ENCODE measurements around the gene BRINP3.
"Not testable (repeated sequence)": the region's sequence is repeated elsewhere in the genome, so short reads cannot be mapped to it uniquely, and the experiment has no call there.

Gene BRINP3

DNA sequence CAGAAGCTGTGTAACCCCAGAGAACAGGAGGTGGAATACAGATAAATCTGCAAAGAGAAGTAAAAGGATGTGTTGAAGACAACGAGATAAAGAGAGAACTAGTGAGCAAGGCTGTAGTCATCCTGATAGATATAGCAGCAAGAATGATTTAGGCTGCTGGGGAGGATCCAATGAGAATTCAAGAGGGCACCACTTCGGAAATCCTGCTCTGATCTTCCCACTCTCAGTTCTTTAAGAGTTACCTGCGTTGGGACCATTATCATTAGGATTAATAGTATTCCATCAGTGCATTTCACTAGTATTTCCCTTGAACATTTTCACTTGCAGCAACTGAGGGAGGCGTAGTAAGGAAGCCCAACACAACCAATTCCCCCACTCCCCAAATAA lies at the start of gene BRINP3:
BRINP3 (minus strand) TSS at position 103 of the 387 bp plus-strand sequence.
- DNase-seq (ENCODE audit: low read depth, low spot score) = no peak

DNA sequence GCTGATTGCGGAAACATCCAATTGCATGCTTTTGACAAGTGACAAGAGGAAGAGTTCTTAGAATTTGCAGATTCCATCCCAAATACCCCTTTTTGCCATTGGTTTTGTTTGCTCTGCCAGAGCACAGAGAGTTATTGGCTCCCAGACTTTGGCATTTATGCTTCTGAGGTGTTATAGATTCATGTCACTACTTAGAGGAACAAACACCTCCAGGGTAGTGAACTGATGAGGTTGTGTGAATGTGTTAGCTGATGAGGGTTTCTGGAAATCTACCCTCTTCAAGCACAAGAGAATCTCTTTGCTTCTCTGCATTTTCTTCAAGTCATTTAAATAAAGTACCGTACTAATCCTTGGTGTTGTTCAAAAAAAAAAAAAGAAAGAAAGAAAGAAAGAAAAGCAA lies 33.9 kb upstream of the BRINP3 start:
- DNase-seq (ENCODE audit: low read depth, low spot score) = no peak

DNA sequence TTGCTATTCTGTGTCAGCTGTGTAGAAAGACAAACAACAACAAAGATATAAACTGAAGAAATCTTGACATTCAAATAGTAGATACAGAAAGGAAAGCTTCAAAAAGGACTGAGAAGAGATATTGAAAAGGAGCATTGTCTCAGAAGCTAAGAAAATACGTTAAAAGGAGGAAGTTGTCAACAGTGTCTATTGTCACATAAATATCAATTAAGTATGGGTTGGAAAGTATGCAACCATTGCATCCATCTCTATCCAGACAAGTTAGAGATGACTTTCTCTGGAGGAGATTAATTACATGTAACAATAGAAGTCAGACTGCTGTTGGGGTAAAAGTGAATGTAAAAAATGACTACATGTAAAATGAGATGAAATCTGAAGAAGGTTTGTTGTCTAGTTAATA lies 29.7 kb upstream of the BRINP3 start:
- DNase-seq (ENCODE audit: low read depth, low spot score) = no peak

DNA sequence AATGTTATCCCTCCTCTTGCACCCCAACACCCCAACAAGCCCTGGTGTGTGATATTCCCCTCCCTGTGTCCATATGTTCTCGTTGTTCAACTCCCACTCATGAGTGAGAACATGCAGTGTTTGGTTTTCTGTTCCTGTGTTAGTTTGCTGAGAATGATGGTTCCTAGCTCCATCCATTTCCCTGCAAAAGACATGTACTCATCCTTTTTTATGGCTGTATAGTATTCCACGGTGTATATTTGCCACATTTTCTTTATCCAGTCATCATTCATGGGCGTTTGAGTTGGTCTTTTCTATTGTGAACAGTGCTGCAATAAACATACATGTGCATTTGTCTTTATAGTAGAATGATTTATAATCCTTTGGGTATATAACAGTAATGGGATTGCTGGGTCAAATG lies 26.9 kb upstream of the BRINP3 start:
- DNase-seq (ENCODE audit: low read depth, low spot score) = not testable (repeated sequence)

DNA sequence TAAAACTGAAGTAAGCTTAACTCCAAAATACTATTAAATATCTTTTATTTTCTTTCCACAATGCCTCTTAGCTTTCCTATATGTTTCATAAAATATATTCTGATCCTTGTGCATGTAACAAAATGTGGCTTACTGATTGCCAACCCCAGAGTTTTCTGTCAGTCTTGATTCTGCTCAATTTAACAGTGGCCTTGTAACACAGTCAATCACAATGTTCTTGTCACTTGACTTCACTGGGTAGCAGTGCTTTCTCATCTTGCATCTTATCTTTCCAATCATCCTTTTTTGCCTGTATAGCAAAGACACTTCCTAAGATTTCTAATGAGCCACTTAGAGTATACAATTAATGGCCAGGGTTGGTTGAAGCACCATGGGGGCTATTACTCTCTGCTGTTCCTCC lies 19.9 kb upstream of the BRINP3 start:
- no peak for DNase-seq (ENCODE audit: low read depth, low spot score)

DNA sequence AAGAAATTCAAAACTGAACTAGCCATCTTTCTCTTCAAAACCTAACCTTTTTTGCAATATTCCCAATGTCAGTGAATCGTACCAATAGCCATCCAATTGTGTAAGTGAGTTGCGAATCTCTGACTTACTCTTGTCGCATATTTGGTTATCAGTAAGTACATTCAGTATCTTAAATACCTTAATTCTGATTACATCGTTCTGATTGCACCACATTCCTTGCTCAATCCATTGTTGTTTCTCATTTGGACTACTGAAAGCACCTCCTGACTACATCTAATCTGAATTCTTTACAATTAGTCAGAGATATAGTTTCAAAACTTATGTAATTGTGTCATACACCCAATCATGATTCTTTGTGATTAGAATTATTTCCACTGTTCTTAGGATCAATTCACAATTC lies 16.8 kb upstream of the BRINP3 start:
- no peak for DNase-seq (ENCODE audit: low read depth, low spot score)

DNA sequence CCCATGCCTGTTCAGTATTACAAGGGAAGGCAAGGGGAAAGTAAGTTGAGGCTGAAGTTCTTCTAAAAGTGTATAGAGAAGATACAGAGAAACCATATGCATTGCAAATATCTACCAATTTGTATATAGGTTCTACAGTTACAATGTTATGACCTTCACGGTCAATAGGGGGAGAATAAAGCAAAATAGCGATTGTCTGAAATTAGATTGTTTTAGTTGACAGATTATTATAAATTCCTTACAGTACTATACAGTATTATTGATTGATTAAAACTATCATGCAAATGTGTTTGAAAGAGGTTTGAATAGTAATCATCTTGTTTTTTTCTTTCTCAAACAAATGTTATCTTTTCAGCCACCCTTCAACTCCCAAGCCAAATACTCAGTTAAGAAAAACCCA lies 13.7 kb upstream of the BRINP3 start:
- no peak for DNase-seq (ENCODE audit: low read depth, low spot score)

DNA sequence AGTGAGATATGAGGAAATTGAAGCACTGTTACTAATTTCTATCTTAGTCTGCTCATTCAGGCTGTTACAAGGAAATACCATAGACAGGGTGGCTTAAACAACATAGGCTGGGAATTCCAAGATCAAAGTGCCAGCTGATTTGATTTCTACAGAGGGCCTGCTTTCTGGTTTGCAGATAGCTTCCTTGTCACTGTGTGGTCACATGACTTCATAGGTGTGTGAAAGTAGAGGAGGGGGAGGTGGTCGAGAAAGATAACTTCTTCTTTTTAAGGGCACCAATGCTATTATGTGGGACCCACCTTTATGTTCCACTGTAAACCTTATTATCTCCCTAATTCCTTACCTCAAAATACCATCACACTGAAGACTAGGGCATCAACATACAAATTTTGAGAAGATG lies 6.4 kb upstream of the BRINP3 start:
- DNase-seq (ENCODE audit: low read depth, low spot score) = no peak

DNA sequence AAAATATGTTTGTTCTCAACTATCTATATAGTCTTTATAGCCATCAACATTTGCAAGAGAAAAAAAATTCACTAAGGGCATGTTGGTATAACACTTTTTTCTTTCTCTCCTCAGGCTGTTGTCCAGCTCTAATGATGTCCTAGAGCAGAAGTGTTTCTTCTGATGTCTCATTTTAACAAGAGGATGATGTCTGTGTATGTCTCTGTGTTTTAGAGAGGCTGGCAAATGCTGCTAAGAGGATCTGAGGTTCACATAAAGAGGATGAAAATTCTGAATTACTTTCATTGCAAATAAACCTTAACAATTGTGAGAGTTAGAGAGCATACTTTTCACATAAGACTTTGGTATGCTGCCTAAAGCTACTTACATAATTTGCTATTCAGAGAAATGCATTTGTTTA lies 2.6 kb upstream of the BRINP3 start:
- no peak for DNase-seq (ENCODE audit: low read depth, low spot score)

DNA sequence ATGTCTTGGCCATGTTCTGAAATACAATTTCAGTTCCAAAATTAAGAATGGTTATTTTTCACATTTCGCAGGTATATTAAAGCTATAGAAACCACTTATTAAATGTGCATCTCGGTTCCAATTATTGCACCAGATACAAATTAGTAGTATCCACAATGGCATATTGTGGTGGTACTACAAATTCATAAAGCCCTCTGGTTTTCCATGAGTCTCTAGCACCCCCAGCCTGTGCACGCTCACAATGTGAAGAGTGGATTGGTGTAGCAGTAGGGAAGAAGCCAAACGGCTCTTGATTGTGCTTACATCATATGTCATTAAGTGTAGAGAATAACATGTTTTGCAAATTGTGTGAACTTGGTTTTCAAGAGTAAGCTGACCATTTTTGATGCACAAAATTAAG lies 1.9 kb upstream of the BRINP3 start:
- DNase-seq (ENCODE audit: low read depth, low spot score) = no peak

DNA sequence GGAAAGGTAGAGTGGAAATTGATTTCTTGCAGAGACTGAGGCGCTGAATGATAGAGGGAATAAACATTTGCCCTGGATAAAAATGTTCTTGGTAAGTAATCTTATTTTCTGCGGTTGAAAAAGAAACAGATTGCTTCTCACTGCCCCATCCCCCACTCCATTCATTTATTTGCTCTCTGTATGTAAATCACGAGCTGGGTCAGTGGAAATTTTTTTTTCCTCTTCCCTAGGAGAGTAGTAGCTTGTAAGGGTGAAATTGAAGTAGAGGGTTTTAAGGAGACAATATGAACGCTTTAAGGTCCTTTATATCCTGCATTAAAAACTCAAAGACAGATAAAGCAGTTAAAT lies 1.4 kb upstream of the BRINP3 start:
- DNase-seq (ENCODE audit: low read depth, low spot score) = no peak

DNA sequence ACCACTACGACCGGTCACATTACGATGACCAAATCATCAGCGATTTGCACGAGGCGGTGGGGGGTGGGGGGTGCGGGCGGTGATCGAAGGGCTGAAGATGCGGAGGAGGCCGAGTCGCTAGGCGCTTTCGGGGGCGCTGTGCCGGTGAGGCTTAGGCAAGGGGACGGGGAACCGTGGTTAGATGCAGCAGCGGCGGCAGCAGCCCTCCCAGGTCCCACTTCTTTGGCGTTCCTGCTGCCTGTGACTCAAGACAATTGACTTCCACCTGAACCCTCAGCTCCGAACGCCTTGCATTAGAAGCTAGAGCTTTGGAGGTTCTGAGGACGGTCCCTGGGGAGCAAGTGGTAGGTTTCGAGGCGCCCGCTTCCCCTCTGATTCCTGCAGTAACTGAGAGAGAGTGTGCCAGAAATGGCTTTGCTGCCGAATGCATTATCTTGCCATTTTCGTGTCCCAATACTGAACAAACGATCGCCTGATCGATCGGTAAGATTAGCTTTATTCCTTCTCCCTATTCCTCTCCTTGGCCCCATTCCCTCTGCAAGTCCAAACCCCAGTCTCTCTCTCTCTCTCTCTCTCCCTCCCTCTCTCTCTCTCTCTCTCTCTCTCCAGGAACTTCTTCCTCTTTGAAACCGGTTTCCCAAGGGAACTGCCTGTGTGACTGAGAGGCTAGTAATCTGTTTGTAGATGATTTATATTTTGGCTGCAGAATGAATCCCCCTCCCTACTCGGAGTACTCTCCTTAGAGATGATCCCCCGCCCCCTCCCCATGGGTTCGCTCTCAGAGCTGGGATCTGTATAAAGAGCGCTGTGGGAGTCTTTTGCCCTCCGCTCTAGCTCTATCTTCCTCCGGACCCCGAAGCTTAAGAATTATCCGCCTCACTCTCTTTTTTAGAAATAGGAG lies 735 bp upstream of the BRINP3 start:
- no peak for DNase-seq (ENCODE audit: low read depth, low spot score)

DNA sequence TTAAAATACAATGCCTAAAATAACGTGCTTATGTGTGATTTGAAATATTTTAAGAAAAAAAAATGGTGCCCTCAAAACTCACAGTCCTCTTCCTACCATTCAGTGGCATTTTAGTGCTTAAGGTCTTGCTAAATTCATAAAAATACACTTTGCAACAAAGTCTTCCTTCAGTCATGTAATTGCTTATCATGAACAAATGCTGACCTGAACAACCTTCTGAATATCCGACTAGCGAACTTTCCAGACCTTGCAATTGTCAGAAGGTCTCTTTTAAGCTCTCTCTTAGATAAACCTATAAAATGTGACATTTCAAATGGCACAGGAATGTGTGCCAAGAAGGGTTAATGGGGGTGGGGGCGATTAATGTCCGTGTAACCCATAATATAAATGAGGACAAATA lies 858 bp downstream of the BRINP3 start:
- DNase-seq (ENCODE audit: low read depth, low spot score) = no peak

DNA sequence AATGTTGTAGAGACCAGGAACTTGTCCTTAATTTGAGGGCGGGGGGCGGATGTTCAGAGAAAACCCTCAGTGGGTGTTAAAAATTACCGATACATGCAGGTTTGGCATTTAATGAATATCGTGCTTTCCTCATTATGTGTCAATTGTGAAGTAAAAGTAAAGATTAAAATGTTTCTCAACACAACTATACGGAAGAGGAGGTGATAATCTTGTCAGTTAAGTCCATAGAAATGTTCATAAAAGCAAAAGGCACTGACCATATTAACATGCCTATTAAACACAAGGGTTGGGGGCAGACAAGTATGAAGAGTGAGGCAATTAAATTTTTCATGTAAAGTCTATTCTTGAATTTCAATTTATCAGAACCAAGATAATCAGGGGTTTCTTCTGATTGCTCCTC lies 1.3 kb downstream of the BRINP3 start:
- no peak for DNase-seq (ENCODE audit: low read depth, low spot score)

DNA sequence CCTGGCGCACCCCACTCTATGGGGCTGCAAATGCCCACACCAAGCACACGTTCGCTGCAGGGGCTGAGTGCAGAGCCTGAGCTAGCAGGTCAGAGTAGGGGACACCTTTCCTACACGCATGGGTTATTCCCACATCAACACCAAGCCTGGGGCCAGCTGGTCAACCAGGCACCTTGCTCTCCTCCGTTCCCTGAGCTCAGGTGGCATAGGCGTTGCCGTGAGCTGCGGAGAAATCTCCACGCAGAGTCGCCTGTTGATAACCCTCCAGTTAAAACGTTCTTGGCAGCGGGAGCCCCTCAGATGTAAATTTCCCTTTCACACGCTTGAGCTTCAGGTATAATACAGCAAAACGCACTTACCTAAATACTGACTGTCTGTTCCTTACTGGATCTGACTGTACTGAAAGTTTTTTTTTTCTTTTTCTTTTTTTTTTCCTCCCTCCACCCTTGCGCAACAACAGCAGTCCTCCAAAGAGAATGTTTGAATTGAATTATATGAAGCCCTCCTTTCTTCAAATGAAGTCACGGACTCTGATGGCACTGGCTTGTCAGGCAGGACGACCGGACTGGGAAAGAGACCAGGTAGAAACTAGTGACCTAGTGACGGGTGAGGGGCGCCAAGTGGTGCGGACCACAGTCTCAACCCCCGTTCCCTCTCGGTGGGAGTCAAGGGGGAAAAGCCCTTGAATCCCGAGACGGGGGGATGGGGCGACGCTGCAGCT lies 2.1 kb downstream of the BRINP3 start:
- no peak for DNase-seq (ENCODE audit: low read depth, low spot score)

DNA sequence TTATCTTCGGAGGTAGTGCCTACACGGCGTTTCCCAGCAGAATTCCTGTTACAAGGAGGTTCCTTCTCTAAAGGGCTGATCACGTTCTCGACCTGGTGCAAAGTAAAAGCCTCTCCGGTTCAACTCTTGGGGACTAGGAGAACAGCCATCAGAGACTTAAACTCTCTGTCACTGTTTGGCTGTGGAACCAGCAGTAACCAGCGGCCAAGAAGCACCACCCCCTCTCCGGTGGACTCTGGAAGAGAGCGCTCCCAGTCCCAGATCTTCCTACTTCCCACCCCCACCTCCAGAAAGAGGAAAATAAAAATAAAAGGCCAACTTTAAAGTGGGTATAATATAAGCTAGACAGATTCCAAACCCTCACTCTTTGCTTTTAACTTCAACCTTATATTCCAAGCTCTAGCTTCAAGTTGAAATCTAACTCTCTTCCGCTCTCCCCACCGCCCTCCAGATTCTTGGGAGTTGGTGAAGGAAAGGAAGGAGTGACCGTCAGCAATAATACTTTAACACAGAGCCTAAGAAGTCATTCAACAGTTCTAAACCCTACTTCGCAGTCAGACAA lies 2.9 kb downstream of the BRINP3 start:
- DNase-seq (ENCODE audit: low read depth, low spot score) = no peak

DNA sequence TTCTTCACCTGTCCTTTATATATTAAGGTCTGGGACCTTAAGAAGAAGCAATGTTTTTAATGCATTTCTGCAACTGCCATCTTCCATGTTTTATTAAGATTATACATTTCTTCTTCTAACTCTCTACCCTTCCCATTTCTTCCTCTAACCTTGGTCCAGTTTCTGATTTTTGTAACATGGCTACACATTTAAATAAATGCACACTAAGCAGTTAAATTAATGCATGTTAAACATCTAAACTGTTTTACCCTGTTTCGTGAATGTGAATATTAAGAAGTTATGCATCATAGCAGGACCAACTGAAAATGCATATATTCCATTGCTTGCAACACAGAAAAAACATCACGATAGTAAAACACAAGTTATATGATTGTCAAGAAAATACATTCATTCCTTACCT lies 3.7 kb downstream of the BRINP3 start:
- DNase-seq (ENCODE audit: low read depth, low spot score) = no peak

DNA sequence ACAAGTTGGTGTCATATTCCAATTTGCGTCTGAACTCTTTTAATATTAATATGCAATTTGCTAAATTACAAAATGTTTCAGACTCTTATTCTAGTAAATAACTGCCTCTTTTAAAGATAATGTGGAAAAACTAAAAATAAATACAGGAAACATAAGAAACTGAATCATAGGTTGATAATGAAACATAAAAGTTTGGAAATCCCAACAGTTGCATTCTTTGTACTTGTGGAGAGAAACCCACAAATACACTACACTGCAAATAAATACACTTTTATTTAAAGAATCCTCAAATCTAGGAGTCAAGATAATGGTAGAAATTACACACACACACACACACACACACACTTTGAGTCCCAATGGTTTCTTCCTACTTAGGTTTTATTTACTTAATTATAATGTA lies 5.2 kb downstream of the BRINP3 start:
- DNase-seq (ENCODE audit: low read depth, low spot score) = no peak

DNA sequence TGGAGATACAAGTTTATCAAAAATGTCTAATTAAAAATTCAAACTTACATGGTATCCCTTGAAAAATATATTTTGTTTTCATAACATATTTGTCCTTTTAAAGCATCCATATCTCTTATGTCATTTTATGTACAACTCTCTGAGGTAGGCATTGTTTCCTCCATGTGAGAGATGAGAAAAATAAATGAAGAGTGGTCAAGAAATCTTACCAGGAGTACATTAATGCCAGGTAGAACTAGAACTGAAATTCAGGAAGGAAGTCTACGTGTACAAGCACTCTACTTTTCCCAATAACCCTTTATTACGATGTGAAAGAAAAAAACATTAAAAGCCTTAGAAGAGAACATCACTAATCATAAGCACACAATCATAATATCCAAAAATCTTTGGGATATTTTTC lies 5.6 kb downstream of the BRINP3 start:
- DNase-seq (ENCODE audit: low read depth, low spot score) = no peak

DNA sequence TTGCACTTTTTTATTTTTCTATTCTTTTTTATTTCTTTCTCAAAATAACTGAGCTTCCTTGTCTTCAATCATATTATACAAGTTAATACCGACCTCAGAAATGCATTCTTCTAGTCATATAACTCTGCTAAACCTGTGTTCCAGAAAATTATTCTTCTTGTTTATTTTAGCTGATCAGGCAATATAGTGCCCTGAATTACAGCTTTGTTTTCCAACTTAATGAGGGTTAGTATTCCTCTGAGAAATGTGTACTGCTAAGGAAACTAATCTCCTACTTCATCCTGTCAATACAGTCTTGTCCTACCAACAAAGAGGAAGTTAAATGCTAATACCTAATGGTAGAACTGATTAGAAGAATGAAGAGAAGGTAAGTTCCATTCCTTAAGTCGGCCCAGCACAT lies 13.0 kb downstream of the BRINP3 start:
- no peak for DNase-seq (ENCODE audit: low read depth, low spot score)

DNA sequence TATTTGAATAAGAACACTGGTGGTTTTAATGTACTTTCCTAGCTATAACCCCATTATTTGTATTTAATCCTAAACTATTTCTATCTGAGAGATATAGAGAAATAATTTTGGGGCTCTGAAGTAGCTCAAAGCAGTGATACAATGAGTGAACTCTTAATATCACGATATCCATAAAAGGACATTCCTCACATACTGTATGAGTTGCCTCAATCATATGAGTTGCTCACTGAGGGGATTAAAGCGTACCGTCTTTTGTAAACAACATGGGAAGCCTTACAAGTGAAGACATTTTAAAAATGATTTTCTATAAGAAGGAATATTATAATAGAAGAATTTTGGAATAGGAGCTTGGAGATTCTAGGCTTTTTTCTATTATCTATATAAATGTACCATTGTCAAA lies 21.5 kb downstream of the BRINP3 start:
- DNase-seq (ENCODE audit: low read depth, low spot score) = no peak

DNA sequence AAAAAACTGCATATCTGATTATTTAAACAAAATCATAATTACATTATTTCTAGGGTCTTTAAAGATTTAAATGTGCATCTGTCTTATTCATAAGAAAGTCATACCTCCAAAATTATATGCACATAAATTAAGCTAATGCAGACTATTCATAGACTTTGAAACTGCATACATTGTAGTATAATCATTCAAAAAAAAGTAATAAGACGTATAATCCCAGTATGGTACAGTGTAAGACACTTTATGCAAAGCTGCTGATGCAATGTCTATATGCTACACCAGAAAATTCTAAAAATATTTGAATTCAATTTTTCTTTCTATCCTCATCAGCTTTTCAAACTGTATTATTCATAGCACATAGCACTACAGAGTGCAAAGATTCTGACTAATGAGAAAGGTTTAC lies 22.0 kb downstream of the BRINP3 start:
- no peak for DNase-seq (ENCODE audit: low read depth, low spot score)

DNA sequence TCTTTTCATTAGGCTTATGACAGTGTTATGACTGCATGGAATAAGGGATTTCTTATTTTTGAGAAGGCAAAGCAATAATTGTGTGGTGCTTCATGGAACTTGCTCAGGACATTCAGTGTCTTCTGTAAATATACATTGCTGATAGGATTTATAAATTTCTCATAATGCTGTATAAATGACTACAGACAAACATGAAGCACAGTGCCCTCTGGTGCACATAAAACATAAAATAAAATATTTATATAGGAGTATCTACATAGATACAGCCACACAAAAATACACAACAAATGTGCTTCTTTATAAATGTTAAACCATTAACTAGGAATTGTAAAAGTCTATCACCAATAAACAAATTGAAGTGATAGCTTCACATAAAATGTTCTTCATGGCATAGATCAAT lies 24.1 kb downstream of the BRINP3 start:
- no peak for DNase-seq (ENCODE audit: low read depth, low spot score)
